Stimulated activated CD8-positive, alpha-beta memory T cell treated with anti-CD3 and anti-CD28 coated beads, Interleukin-4, amount 100 ng/mL, for 24 hours (primary cell): ENCODE measurements around the gene GFPT2.
"Not testable (repeated sequence)": the region's sequence is repeated elsewhere in the genome, so short reads cannot be mapped to it uniquely, and the experiment has no call there.

Experiments used
- DNase-seq: peaks from one replicate; pipeline ENCODE4 v3.0.0-alpha.2; 2020; ENCODE audit warnings: low read depth

Gene GFPT2

DNA sequence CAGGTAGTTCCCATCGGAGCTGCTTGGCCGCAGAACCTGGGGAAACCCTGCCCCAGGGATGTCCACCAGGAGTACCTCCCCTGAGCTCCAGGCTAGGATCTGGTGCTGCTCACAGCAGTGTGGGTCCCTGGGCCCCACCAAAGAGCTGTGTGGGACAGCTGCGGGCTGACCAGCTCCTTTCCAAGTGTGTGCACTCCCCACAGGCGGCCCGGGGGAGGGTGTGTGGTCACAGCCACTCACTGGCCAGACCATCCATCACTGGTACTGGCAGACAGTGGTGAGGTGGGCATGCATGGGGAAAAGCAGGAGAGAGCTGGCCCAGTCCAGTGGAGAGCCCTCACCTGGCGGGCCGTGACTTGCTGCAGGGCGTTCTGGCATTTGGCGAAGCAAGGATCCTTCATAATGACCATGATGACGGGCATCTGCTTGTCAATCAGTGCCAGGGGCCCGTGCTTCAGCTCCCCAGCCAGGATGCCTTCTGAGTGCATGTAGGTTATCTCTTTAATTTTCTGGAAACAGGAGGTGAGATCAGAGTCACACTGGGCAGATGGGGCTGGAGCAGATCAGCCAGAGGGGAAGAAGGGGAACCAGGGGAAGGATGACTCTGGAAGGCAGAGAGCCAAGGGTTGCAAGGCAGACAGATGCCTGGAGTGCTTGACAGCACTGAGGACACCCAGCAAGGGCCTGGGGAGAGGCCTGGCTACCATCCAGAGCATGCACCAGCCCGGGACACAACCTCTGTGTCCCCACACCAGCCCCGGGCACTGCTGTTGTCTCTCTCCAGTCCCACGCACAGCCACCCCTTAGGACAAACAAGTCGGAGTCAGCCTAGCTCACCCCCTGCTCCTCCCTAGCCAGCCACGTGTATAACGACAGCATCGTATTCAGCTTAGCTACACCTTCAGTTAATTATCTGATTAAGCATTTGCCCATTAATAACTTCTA, 48.4 kb downstream of the GFPT2 start:
- DNase-seq: no peak

DNA sequence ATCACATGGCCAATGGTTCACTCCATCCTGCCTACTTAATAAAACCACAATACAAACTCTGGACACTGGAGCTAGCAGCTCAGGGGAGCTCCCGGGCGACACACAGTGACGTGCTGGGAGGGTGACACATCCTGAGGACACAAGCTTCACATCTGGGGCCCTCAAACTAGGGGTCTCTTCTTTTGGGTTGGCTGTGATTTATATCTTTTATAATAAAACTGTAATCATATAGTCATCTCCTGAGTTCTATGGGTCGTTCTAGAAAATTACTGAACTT, 49.2 kb downstream of the GFPT2 start:
- no peak for DNase-seq

DNA sequence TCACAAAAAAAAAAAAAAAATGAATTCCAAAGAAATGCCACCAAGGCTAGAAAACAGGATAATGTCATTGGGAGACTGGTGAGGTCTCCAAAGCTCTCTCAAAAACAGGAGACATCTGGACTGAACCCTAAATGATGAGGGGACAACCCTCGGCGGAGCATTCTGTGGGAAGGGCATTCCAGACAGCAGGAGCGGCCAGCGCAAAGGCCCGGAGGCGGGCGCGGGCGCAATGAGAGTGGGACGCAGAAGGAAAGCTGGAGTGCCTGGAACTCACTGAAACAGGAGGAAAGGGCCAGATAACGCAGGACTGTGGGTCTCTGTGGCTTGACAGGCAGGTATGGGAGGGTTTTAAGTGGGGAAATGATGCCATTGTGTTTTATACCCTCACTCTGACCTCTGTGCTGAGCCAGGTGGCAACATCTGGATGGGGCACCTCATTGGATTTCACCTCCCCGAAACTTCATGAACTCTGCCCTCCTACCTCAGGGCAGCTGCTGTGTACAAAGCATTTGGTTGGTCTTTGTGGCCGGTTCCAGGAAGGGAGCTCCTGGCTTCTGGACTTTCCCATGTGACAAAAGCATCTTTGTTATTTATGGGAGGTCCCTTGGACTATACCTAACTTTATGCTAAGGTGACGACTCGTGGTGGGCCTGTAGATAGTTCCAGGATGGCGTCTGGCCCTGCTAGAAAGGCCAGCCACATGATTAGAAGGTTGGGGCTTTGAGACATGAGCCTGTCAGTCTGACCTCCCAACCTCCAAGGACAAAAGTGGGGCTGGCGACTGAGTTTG, 49.7 kb downstream of the GFPT2 start:
- DNase-seq: no peak

DNA sequence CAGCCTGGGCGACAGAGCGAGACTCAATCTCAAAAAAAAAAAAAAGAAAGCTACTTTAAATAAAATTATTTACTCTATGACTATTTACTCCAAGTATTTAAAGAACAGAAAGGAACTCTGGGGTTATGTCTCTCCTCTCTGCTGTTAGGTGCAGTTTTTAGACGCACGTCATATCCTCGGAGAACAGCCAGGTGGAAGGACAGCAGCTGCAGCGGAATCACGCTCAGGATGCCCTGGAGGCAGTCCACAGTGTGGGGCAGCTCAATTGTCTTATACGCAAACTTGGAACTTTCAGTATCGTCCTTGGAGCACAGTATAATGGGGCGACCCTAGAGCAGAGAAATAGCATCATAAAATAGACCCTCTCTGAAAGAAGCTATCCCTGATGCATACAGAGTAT, 50.9 kb downstream of the GFPT2 start:
- no peak for DNase-seq

DNA sequence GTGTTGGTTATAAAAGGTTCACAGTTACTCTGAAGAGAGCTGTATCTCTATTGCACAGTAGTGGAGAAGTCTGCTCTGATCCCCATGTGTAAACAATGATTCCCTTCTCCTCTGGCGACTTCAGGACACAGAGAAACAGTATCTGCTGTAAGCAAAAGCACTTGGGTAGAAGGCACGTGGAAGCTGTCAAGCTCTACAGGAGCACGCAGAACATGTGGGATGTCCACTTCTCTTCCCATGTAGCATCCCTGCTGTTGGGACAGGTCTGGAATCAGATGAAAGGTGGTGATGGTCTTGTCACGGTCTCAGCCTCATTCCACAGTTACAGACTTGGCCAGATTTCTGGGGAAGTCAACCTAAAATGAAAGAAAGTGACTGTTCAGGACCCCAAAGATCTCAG, 51.9 kb downstream of the GFPT2 start:
- no peak for DNase-seq

DNA sequence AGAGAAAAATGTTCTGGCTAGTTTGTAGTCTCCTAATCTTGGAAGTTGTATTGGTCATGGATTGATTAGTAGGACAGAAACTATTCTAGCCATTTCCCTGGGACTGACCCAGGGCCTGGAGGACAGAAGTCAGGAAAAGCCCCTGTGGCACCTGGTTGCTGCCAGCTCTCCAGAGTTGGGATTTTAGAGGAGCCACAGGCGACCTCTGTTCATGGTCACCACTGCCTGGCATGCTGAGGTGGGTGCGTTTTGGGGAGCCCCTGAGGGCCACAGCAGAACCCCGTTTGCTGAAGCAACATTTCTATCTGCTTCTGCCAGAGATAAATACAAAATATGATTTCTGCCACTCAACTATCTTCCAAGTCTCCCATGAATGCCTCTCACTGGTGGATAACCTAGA, 53.6 kb downstream of the GFPT2 start:
- DNase-seq: no peak

DNA sequence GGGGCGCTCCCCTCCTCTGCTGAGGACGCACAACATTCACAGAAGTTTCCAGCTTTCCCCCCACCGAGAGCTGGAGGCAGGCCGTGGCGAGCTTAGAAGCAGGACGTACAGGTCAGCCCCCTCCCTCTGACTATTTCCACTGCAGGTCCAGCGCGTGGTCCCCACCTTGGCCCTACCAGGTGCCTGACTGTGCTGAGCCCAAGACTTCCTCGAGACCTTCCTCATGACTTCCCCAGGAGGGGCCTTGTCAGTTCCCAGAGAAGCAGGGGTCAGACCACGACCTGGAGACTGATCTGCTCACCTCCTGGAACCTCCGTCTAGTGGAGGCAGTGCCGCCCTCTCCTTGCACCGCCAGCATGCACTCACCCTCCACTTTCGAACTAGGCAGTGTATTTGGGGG, 54.1 kb downstream of the GFPT2 start:
- not testable (repeated sequence) for DNase-seq

DNA sequence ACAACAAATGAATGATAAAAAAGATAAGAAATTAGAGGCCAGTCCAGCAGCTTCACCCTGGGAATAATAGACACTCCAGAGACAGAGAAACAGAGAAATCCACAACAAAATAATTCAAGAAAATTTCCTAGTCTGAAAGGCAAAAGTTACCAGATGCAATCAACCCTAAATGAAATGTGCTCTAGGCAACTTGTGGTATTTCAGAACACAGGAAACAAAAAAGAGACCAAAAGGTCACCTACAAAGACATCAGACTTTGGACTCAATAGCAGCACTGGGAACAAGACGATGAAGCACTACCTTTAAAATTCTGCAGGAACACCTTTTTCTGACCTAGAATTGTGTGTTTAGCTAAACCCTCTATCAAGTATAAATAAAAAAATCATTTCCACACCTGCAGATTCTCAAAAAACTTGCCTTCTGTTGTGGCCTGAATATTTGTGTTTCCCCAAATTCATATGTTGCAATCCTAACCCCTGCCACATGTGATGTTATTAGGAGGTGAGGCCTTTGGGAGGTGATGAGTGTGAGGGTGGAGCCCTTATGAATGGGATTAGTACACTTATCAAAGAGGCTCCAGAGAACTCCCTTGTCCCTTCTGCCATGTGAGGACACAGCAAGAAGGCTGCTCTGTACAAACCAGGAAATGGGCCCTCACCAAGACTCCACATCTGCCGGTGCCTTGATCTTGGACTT, 55.4 kb downstream of the GFPT2 start:
- DNase-seq: no peak

DNA sequence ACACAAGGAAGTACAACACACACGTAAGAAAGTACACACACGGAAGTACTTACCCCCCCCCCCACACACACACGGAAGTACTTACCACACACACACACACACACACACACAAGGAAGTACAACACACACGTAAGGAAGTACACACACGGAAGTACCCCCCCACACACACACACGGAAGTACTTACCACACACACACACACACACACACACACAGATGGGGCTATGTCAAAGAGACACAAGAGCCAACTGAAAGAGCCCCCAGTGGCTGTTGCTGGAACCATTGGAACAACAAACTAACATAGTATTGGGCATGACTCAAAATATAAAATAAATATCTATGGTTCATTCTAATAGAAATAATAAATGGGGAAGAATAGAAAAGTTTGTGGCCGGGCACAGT, 56.4 kb downstream of the GFPT2 start:
- no peak for DNase-seq

DNA sequence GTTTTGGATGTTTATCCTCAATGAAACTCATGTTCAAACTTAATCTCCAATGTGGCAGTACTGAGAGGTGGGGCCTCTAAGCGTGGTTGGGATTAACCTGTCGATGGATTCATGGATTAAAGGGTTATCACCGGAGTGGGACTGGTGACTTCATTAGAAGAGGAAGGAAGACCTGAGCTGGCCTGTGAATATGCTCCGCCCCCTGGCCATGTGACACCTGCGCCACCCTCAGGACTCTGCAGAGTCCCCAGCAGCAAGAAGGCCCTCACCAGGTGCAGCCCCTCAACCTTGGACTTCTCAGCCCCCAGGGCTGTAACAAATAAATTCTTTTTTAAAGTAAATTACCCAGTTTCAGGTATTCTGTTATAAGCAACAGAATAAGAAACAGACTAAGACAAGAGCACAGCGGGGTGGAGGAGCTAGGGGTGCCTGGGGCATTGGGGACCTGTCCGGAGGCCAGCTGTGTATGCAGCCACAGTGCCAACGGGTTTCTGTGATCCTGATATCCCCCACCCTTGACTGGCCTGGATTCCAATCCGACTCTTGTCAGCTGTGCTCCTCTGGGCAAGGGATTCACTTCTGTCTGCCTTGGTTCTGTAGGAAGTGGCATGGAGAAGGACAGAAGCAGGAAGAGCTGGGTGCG, 58.1 kb downstream of the GFPT2 start:
- no peak for DNase-seq

DNA sequence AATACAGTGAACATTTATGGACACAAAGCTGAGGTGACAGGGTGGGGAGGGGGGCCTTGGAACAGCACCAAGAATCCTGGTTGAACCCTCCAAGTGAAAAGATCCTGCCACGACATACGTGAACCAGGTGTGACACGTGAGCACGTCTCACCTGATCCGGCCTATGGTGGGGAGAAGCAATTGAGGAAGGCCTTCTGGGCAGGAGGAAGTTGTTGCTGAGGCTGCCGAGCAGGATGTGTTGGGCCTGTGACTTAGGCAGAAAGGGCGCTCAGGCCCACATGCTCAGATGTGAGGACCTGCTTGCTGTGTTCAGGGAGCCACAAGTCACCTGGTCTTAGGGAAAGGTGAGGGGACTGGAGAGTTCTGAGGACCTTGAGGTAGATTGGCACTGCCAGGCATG, 58.7 kb downstream of the GFPT2 start:
- DNase-seq: no peak

DNA sequence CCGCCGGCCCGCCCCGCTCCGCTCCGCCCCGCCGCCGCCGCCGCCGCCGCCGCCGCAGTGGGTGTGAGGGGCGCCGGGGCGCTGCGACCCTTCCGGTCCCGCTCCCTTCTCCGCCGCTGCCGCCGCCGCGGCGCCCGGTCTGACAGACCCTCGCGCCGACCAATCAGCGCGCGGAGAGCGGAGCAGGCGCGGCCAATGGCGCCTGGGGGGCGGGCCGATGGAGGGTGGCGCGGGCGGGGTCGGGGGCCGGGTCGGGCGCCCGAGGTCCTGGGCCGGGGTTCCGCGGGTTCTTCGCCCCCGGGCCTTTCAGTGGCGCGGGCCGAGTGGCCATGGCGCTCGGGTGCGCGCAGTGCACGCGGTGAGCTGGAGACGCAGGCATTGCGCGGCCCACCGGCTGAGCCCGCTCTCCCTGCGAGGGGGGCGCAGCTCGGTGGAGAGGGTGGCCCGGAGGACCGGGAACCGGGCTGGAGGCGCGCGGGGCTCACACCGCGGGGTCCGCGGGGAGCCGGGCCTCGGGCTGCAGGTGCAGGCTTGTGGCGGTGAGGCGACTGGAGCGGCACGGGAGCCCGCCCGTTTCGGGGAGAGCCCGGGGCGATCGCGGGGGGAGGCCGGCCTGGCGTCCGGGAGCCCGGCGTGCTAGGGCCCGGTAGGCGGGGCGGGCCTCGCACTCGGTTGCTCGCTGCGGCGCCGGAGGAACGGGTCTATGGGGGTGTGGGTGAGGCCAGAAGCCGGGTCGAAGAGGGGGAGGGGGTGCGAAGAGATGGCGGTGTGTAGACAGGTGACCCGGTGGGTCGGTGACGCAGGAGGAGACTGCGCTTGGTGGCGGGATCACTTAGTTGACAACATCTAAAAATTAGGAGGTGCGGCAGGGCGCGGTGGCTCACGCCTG, 60.9 kb downstream of the GFPT2 start, which contains the start of gene MAPK9:
MAPK9 (minus strand) TSS at position 141 of the 889 bp plus-strand sequence. CDS start 11,522 bp downstream, outside the sequence.
- peak; percentile 79 for DNase-seq

DNA sequence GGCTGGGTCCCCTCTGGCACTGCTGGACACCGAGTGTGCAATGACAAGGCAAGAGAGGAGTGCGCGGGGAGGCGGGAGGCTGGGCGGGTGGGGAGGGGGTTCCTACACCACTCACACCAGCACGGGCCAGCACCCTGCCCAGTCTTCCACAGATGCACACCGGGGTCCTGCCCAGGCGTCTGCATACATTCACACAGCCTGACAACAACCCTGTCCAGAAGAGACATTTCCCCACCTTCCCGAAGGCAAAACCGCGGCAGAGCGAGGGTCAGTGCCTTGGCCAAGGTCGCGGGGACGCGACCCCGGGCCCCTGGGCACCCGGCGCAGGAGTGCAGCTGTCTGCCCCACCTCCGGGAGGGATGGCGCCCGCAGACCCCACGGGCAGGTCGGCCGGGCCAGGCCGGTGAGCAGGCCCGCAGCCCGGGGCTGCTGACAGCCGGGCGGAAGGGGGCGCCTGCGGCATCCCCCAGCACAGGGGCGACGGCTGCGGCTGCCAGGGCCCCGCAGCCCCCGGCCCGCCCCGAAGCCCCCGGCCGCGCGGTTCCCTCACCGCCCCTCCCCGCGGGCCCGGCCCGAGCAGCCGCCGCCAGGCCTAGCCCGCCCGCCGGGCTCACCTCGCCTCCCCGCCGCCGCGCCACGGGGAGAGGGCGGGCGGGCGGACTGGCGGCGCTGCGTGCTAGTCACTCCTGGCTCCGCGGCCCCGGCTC, 61.7 kb downstream of the GFPT2 start:
- no peak for DNase-seq

DNA sequence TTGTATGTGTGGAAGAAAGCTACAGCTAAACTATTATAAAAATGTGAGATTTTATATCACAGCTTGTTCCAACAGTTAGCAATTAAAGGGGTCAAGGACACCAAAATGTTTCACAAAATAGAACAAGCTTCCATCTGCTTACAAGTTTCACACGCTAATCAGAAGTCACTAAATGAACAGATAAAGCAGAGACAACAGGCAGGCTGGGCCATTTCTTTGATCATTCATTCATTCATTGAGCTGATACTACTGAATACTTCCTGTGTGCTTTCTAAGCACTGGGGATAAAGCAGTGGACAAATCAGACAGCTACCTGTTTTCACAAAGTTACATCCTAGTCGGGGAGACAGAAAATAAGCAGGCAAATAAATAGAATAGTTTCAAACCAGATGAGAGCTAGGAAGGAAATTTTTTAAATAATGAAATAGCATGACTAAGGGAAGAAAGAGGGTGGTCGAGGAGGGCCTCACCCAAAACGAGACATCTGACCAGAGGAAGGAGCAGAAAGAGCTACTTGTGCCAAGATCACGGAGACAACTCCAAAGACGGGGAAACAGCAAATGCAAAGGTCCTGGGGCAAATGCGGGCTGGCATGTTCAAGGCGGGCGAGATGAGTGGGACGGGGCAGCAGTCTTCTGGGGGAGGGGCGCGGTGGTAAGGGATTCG, 62.4 kb downstream of the GFPT2 start:
- no peak for DNase-seq

DNA sequence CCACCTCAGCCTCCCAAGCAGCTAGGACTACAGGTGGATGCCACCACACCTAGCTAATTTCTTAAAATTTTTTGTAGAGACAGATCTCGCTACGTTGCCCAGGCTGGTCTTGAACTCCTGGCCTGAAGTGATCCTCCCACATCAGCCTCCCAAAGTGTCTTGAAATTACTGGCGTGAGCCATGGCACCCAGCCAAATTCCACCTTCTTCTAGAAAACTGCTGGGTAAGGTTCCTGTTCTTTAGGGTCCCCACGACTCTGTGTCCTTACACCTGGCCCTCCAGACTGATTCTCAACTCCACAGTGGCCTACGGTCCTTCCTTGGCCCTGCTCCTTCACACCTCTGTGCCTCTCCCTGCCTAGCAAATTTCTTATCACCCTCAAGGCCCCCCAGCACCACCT, 63.2 kb downstream of the GFPT2 start:
- no peak for DNase-seq

DNA sequence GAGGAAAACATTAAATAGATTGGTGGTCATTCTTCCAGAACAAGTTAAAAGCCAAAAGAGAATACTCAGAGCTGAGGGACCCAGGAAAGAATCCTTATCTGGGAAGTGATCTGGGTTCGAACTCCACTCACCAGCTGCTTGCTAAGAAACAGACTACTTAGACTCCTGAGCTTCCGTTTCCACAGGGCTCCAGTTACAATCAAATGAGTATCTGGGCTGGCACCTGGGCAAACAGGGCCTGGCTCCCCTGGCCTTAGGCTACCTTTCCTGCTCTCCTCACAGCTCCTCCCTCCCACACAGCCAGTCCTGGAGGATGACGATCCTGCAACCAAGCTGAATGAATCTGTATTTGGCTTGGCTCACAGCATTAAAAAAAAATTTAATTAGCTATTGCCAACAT, 63.7 kb downstream of the GFPT2 start:
- DNase-seq: no peak

DNA sequence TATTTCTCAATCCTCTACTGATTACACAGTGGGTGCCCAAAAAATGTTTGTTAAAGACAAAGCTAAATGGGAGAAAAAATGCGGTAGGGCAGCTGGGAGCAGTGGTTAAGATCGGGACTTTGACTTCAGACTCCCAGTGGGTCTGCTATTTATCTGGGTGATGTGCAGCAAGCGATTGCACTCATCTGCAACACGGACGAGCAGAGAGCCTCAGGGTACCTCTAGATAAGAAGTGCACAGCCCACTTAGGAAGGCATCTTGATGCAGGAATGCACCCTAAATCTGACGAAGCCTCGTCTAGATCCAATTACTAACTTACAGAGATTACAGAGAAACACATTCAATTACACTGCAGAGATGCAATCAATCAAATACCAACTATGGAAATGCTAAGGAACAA, 65.3 kb downstream of the GFPT2 start:
- no peak for DNase-seq

DNA sequence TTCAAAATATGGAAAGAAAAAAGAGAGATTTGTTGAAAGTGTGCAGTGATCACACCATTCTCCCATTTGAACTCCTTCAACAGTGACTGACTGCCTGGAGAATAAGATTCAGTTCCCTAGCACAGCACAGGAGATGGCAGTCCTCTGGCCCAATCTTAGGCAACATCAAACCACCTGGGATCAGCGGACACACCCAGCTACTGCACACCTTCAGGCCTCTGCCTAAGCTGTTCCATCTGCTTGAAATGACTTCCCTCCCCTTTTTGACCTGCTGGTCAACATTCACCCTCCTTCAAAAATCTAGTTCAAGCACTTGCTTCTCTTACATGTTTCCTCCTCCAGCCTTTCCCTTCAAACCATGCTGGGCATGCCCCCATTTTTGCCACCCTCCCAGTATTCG, 65.7 kb downstream of the GFPT2 start:
- DNase-seq: no peak

DNA sequence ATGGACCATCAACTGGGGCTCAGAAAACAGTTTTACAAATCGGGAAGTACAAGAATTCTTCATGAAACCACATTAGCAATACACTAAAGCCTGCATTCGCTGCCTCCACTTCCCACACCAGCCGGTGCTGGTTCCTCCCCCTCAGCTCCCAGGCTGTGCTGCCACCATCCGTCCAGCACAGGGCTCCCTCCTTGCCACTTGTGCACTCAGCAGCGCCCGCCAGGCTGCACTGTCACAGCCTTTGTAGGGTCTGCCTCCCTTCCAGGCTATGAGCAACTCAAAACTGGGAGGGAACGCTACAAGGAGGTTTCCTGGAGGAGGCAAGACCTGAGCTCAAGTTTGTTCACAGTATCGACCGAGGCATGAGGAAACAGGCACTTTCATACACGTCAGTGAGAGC, 69.0 kb downstream of the GFPT2 start:
- no peak for DNase-seq

DNA sequence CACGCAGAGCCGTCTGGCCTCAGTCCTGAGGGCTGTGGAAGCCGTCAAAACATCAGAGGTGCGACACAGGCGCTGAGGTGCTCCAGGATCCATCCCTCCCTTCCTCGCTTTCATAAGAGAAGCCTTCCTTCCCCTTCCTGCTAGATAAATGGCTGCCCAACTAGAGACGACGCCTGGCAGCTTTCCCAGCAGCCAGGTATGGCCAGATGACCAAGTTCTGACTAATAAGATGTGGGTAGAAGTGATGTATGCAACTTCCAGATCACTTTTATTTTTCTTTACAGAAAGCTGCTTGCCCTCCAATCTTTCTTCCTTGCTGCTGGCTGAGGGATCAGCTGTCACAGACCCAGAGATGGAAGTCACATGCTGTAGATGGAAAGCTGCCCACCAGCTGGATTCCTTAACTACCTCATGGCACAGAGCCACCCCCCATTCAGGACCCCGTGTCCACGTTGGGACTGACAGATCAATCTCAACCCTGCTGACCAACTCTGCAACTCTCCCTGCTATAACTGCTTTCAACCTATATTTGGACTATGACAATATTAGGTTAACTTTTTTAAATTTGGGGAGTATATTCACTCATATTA, 70.0 kb downstream of the GFPT2 start:
- DNase-seq: no peak
